ENCODE results near the gene SSH3. TPM values are rescaled to one million over a fixed set of nuclear protein-coding genes. Genes with fewer than 3 reads are reported as not detected.

Gene SSH3
- polyA plus RNA-seq, 1 of the 3 experiments (the other 2 are of a cell fraction), result 13.5 TPM

GRCh38 chr11:67278135-67278938 lies 25.0 kb upstream of the SSH3 start:
- POLR2A ChIA-PET, result interaction anchor here (1.2 kb wide), 1 partner anchor 12 kb away, joined by 3 read pairs; no protein-coding TSS in a partner anchor
- Histone ChIP-seq H3K79me2 (ENCODE audit: insufficient read depth) (peaks cover 20% of the 10 kb centered on the region), H3K36me3 (replicated peaks in 1 of 2; ENCODE audit: control insufficient read depth in 1 of 2, insufficient read depth in 2 of 2, low read length in 1 of 2) (peaks cover 0 to 45% of the 10 kb centered on the region in 2 experiments)

DNA sequence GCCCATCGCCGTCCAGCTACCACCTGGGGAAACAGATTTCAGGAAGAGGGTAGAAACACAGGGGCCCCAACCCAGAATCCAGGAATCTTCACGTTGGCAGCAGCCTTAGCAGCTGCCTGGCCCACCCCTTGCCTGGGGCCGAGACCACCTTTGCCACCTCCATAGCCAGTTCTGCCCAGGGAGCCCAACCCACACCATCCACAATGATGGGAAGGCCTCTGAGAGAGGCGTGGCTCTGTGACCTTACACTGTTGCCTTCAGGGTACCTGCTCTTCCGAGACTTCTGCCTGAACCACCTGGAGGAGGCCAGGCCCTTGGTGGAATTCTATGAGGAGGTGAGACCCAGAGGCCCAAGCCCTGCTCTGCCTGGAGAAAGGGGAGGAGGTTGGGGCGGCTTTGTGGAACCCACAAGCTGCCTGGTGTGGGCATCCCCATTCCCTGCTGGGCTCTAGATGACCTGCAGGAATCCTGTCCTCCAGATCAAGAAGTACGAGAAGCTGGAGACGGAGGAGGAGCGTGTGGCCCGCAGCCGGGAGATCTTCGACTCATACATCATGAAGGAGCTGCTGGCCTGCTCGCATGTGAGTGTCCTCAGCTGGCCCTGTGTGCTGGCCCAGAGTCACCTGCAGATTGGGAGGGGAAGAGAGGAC lies 24.3 kb upstream of the SSH3 start:
- DNase-seq, result no peak
- Histone ChIP-seq H3K79me2 (ENCODE audit: insufficient read depth) (peaks cover 15% of the 10 kb centered on the region), H3K4me2 (no peak overlapping the region), H3F3A (replicated peaks; ENCODE audit: insufficient read depth) (no peaks in the 10 kb centered on the region), H3K9ac (no peak overlapping the region), H3K9me2 (no peaks in the 10 kb centered on the region), H3K4me3 (ENCODE audit: low read depth in 2 of 2, low read length in 1 of 2) (no peak overlapping the region), H3K27ac (ENCODE audit: low read depth in 2 of 2, low read length in 1 of 2) (no peak overlapping the region; a peak in 1 of 4 replicates), H3K36me3 (replicated peaks in 1 of 2; ENCODE audit: control insufficient read depth in 1 of 2, insufficient read depth in 2 of 2, low read length in 1 of 2) (peaks cover 0 to 52% of the 10 kb centered on the region in 2 experiments), H3K9me3 (no peaks in the 10 kb centered on the region), H4K20me1 (ENCODE audit: insufficient read depth) (peaks cover 14% of the 10 kb centered on the region; the same call in 1 of the 2 replicates), H3K27me3 (ENCODE audit: insufficient read depth) (no peaks in the 10 kb centered on the region), H3K4me1 (ENCODE audit: control insufficient read depth in 1 of 2, insufficient read depth in 2 of 2, low read depth in 1 of 2, low read length in 1 of 2) (peaks cover 0 to 6% of the 10 kb centered on the region in 2 experiments; a peak in 2 of 4 replicates), H2AFZ (ENCODE audit: low read depth) (no peak overlapping the region)
- CTCF ChIA-PET, result interaction anchor here (1.0 to 3.9 kb wide), 5 partner anchors 12 to 104 kb away, joined by 3 to 20 read pairs (median 8); no protein-coding TSS in a partner anchor
- POLR2A ChIA-PET, result no interaction called here
- 97% methylated on average over 11 of the region's 14 CpGs for WGBS (ENCODE audit: low lambda C conversion rate)
- TF ChIP-seq, protein P1, sequence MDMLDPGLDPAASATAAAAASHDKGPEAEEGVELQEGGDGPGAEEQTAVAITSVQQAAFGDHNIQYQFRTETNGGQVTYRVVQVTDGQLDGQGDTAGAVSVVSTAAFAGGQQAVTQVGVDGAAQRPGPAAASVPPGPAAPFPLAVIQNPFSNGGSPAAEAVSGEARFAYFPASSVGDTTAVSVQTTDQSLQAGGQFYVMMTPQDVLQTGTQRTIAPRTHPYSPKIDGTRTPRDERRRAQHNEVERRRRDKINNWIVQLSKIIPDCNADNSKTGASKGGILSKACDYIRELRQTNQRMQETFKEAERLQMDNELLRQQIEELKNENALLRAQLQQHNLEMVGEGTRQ (IDR thresholded peaks at IDR 0.05; ENCODE audit: borderline replicate concordance, low read depth, low read length), result no peak
- TF ChIP-seq GABPA (IDR thresholded peaks at IDR 0.05; ENCODE audit: low read depth), result no peak
- TF ChIP-seq MXI1 (IDR thresholded peaks at IDR 0.05; ENCODE audit: low read depth, low read length), result no peak
- TF ChIP-seq, protein P2, sequence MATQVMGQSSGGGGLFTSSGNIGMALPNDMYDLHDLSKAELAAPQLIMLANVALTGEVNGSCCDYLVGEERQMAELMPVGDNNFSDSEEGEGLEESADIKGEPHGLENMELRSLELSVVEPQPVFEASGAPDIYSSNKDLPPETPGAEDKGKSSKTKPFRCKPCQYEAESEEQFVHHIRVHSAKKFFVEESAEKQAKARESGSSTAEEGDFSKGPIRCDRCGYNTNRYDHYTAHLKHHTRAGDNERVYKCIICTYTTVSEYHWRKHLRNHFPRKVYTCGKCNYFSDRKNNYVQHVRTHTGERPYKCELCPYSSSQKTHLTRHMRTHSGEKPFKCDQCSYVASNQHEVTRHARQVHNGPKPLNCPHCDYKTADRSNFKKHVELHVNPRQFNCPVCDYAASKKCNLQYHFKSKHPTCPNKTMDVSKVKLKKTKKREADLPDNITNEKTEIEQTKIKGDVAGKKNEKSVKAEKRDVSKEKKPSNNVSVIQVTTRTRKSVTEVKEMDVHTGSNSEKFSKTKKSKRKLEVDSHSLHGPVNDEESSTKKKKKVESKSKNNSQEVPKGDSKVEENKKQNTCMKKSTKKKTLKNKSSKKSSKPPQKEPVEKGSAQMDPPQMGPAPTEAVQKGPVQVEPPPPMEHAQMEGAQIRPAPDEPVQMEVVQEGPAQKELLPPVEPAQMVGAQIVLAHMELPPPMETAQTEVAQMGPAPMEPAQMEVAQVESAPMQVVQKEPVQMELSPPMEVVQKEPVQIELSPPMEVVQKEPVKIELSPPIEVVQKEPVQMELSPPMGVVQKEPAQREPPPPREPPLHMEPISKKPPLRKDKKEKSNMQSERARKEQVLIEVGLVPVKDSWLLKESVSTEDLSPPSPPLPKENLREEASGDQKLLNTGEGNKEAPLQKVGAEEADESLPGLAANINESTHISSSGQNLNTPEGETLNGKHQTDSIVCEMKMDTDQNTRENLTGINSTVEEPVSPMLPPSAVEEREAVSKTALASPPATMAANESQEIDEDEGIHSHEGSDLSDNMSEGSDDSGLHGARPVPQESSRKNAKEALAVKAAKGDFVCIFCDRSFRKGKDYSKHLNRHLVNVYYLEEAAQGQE (IDR thresholded peaks at IDR 0.05; ENCODE audit: low read depth, low read length), result no peak
- TF ChIP-seq RFX5 (IDR thresholded peaks at IDR 0.05; ENCODE audit: low read length), result no peak
- no peak for TF ChIP-seq YY1 (IDR thresholded peaks at IDR 0.05; ENCODE audit: low read depth)
- TF ChIP-seq TEAD4 (IDR thresholded peaks at IDR 0.05; ENCODE audit: borderline replicate concordance, insufficient read depth), result no peak
- no peak for TF ChIP-seq NFIC (IDR thresholded peaks at IDR 0.05; ENCODE audit: borderline replicate concordance)
- no peak for TF ChIP-seq NRF1 (IDR thresholded peaks at IDR 0.05; ENCODE audit: low read depth, low read length)
- no peak for TF ChIP-seq CTCF (IDR thresholded peaks at IDR 0.05)
- TF ChIP-seq MEF2A (IDR thresholded peaks at IDR 0.05; ENCODE audit: borderline replicate concordance, low read depth), result no peak

More at GRCh38 chr11:67278135-67278938, 25.0 kb upstream of the SSH3 start:
- Histone ChIP-seq H3K4me1 (ENCODE audit: control insufficient read depth in 1 of 2, insufficient read depth in 2 of 2, low read depth in 1 of 2, low read length in 1 of 2) (peaks cover 0 to 6% of the 10 kb centered on the region in 2 experiments; a peak in 2 of 4 replicates), H3K9ac (no peak overlapping the region), H3K4me3 (ENCODE audit: low read depth in 2 of 2, low read length in 1 of 2) (no peak overlapping the region), H3K27me3 (ENCODE audit: insufficient read depth) (no peaks in the 10 kb centered on the region), H3K9me3 (no peaks in the 10 kb centered on the region), H4K20me1 (ENCODE audit: insufficient read depth) (peaks cover 14% of the 10 kb centered on the region; the same call in 1 of the 2 replicates), H3F3A (replicated peaks; ENCODE audit: insufficient read depth) (no peaks in the 10 kb centered on the region), H3K27ac (ENCODE audit: low read depth in 2 of 2, low read length in 1 of 2) (no peak overlapping the region), H3K9me2 (no peaks in the 10 kb centered on the region), H2AFZ (ENCODE audit: low read depth) (no peak overlapping the region), H3K4me2 (no peak overlapping the region)
- DNase-seq, result no peak
- CTCF ChIA-PET, result interaction anchor here (1.0 to 3.9 kb wide), 5 partner anchors 11 to 105 kb away, joined by 3 to 20 read pairs (median 11); partner anchors contain the start of gene GRK2
- WGBS (ENCODE audit: low lambda C conversion rate), result 93% methylated on average over 2 of the region's 14 CpGs
- TF ChIP-seq USF1 (IDR thresholded peaks at IDR 0.05; ENCODE audit: borderline replicate concordance, low read depth), result no peak
- TF ChIP-seq, protein P1 (IDR thresholded peaks at IDR 0.05; ENCODE audit: borderline replicate concordance, low read depth, low read length), result no peak
- no peak for TF ChIP-seq POLR2AphosphoS5 (IDR thresholded peaks at IDR 0.05; ENCODE audit: low read depth, low read length)
- TF ChIP-seq MXI1 (IDR thresholded peaks at IDR 0.05; ENCODE audit: low read depth, low read length), result no peak
- no peak for TF ChIP-seq NRF1 (IDR thresholded peaks at IDR 0.05; ENCODE audit: low read depth, low read length)
